HG03439 (cell line): ENCODE results near the gene CRABP2.

Experiments
- ATAC-seq: cut with Tn5 transposase; IDR thresholded peaks from one replicate; pipeline ENCODE4 v1.9.1; 2021; ENCODE audit warnings: mild to moderate bottlenecking, moderate library complexity; ENCODE audit not compliant: unreplicated experiment

Gene CRABP2

DNA sequence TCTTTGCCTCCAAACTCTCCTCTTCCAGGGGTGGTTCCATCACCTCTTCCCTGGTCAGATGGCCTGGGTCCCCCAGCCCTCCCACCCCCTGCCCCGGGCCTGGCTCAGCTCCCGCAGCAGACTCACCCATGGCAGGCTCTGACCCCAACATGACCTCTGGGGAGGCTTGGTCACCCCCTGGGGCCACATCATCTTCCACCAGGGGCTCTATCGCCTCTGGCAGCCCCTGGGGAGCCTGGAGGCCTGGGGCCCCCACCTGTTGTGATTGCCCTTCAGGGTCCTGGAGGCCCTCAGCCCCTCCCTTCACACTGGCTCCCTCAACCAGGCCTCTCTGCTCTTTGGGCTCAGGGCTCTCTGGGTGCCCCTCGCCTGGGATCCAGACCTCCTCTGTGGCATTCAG lies 34.6 kb downstream of the CRABP2 start:
- no peak for ATAC-seq

- ATAC-seq: no peak
Observed at GRCh38 chr1:156670359-156670758, 35.0 kb downstream of the CRABP2 start.

GRCh38 chr1:156669794-156670193 lies 35.6 kb downstream of the CRABP2 start:
- ATAC-seq: no peak

GRCh38 chr1:156668801-156669637 lies 36.4 kb downstream of the CRABP2 start:
- no peak for ATAC-seq

- no peak for ATAC-seq
Observed at GRCh38 chr1:156667968-156668709, 37.2 kb downstream of the CRABP2 start.

DNA sequence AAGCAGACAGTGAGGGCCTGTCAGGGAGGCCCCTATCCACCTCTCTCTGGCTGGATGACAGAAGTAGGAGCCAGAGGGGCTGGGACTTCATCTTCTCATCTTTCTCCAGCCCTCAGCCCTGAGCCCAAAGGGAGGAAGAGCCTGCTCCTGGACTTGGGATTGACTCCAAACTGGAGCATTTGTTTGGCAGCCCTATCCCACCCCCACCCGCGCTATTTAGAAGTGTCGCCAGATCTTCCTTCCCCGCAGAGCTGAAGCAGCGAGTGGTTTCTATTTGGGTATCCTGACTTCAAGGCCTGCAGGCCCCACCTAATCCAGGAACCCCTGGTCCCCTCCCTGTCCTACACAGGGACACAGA lies 37.8 kb downstream of the CRABP2 start:
- no peak for ATAC-seq

DNA sequence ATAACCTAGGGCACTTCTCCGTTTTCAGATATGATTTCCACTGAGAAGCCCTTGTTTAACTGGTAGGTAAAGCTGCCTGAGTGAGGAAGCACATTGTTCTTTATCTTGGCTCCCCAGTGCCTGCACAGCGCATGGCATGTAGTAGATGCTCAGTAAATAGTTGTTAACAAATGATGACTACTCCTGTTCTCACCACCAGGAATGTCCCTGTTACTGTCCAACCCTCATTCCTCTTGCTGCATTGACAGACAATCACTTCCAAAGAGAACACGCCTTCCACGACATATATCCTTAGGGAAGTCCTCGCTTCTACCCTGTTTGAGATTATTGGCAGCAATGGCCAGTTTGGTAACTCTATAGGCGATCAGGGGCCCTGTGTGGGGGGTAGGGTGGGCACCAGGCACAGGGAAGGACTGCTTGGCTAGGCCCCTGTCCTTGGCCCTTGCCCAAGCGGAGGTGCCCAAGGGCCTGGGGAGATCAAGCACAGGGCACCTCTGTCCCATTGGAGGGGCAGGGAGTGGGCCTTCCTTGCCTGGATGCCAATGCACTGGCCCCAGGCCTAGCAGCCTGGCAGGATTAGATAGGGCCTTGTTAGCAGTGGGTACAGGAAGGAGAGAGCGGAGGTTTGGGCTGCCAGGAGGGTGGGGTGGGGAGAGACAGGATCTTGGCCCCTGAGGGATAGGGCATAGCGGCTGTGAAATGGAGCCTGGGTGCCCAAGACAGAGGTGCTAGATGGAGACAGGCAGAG lies 38.3 kb downstream of the CRABP2 start:
- ATAC-seq: no peak

GRCh38 chr1:156665539-156665938 lies 39.8 kb downstream of the CRABP2 start:
- ATAC-seq: no peak

- ATAC-seq: no peak
Observed at GRCh38 chr1:156664767-156665411, 40.5 kb downstream of the CRABP2 start.

DNA sequence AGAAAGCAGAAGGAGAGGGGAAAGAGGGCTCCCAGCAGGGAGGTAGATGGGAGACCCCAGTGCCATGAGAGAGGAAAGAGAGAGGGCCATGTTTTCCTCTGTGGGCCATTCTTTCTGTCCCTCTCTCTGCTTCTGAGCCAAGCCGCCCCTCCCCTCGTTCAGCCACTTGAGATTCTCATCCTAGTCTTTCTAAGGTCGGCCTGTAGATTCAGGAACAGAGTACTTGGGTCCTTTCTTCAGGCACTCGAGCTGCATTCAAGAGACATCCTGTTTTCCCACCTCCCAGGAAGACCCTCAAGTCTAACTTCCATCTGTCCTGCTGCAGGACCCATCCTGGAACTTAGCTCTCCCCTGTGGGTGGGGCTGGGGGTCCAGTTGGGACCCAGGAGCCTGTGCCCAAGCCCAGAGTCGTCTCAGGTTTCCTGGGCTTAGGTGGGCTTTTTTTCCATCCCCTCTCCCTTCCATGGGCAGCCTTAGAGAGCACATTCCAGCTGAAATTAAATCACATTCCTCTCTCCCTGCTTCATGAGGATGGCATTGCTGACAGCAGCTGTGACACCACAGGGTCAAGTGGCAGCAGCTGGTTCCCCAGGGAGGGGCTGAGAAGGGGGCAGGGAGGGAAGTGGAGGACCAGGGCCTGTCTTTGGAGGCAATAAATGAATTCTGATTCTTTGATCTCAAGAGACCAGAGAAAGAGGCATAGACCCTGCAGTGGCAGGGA lies 41.2 kb downstream of the CRABP2 start:
- ATAC-seq: no peak

- ATAC-seq: no peak
Observed at GRCh38 chr1:156663178-156663577, 42.2 kb downstream of the CRABP2 start.

DNA sequence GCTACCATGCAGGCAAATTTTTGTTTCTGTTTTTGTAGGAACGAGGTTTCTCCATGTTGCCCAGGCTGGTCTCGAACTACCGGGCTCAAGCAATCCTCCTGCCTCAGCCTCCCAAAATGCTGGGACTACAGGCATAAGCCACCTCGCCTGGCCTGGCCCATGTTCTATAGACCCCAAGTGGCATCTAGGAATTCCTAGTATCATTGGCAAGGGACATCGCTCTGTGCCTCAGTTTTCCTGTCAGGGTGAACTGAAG lies 42.7 kb downstream of the CRABP2 start:
- no peak for ATAC-seq

DNA sequence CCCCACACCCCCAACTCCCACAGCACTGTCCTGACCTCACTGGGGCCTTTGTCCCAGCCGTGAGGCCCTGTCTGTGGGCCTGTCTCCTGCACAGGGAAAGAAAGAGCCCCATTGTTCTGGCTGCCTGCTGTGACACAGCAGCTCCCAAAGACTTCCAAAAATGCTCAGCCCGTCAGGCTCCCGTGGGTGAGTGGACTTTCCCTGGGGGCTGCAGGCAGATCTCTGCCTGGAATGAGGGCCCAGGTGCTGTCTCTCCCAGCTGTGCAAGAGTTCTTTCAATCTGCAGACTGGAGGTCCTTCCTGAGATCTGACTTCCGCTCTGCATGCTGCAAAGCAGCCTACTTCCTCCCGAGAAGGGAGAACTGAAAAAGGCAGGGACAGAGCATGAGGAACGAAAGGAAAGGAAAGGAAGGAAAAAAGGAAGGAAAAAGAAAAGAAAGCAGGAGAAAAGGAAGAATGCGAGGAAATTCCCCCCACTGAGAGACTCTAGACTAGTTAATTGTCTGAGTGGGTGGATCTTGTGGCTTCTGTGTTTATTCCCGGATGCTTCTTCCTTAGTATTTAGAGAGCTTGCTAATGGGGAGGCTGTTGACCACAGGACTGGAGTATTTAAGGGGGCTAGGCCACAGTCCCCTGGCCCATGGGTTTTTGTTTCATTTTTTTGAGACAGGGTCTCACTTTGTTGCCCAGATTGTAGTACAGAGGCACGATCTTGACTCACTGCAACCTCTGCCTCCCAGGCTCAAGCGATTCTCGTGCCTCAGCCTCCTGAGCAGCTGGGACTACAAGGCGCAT lies 43.2 kb downstream of the CRABP2 start:
- ATAC-seq: no peak

GRCh38 chr1:156660752-156661112 lies 44.7 kb downstream of the CRABP2 start:
- ATAC-seq: no peak

DNA sequence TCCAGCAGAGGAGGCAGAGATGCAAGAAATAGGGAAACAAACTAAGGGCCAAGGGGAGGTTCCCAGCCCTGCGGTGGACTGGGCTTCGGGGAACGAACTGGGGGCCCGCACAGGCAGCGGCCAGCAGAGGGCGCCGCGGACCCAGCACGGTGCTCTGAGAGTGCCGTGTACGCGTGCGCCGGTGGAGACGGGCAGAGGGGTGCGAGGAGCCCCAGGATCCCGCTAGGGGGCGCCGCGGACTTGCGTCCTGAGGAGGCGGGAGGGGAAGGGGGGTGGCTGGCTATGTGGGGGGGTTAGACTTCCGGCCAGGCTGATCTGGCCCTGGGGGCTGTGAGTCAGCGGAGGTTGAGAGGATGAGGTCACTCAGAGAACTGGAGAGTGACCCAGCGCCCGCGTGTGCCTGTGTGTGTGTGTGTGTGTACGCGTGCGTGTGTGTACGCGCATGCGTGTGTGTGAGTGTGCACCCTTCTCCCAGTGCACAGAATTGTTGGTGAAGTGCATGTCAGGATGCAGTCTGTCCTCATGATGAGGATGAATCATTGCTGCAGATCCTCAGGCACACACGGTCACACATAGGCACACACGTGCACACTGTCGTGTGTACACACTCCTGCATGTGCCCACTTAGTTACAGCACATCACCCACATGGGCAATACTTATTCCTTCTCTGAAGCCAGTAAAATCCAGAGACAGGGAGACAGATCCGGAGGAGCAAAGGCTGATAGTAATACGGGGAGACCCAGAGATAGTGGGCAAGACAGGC lies 45.2 kb downstream of the CRABP2 start:
- ATAC-seq: no peak

GRCh38 chr1:156659661-156659987 lies 45.8 kb downstream of the CRABP2 start:
- ATAC-seq: no peak

DNA sequence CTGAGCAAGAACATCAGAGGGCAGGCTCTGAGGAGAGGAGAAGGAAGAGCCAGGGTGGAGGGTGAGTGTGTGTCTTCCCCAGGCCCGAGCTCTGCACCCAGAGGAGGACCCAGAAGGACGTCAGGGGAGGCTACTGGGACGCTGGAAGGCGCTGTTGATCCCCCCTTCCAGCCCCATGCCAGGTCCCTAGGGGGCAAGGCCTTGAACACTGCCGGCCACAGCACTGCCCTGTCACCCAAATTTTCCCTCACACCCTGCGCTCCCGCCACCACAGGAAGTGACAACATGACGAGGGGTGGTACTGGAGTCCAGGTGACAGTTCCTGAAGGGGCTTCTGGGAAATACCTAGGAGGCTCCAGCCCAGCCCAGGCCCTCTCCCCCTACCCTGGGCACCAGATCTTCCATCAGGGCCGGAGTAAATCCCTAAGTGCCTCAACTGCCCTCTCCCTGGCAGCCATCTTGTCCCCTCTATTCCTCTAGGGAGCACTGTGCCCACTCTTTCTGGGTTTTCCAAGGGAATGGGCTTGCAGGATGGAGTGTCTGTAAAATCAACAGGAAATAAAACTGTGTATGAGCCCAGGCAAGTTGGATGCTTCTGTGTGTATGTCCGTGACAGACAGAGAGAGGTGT lies 46.3 kb downstream of the CRABP2 start:
- ATAC-seq: no peak

DNA sequence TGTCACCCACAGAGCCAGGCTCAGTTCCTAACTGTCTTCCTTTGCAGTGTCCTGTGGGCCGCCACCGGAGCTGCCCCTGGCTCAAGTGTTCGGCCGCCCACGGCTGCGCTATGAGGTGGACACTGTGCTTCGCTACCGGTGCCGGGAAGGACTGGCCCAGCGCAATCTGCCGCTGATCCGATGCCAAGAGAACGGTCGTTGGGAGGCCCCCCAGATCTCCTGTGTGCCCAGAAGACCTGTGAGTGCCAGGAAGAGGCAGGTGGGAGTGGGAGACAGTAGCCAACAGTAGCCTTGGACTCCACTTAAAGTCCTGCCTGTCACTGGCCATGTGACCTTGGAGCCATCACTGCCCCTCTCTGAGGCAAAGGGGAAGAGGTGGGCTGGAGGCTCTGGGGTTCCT lies 46.9 kb downstream of the CRABP2 start:
- no peak for ATAC-seq

DNA sequence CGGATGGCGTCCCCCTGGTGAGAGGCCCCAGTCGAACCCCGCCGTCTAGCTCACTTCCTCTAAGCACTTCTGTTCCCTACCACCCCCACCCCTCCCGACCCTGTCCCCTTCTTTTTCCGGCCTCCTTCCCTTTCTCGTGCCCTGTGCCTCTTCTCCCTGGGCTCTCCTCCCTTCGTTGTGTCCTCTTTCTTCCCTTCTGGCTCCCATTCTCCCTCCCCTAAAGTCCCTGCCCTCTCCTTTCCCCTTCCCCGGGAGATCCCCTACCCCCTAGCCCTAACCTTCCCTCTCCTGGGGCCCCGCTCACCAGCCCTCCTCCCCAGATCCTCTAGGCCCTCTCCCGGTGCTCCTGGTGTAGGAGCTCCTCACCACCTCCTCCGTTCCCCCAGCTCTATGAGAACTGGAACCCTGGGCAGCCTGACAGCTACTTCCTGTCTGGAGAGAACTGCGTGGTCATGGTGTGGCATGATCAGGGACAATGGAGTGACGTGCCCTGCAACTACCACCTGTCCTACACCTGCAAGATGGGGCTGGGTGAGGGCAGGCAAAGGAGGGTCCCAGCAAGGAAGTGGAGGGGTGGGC lies 47.6 kb downstream of the CRABP2 start:
- no peak for ATAC-seq
